Activated T-helper 17 cell treated with anti-CD3 and anti-CD28 coated beads, Interleukin-2, amount 50 U/mL, for 72 hours (primary cell): ENCODE results near the gene SFXN1. TPM values are rescaled to one million over a fixed set of nuclear protein-coding genes. Genes with fewer than 3 reads are reported as not detected.
"Not testable (repeated sequence)": the region's sequence is repeated elsewhere in the genome, so short reads cannot be mapped to it uniquely, and the experiment has no call there.

ENCODE experiments used
- ATAC-seq: fragments of 150-1000 bp; cut with Tn5 transposase; replicated peaks from 2 replicates; pipeline ENCODE4 v1.10.0; 2021; ENCODE audit warnings: mild to moderate bottlenecking, moderate library complexity
- H3K27ac Mint-ChIP-seq: one replicate; pipeline ENCODE4 v1.8.0; 2022; ENCODE audit warnings: mixed read lengths
- H3K27me3 Mint-ChIP-seq: one replicate; pipeline ENCODE4 v1.8.0; 2022; ENCODE audit warnings: mixed read lengths
- H3K36me3 Mint-ChIP-seq: one replicate; pipeline ENCODE4 v1.8.0; 2022; ENCODE audit warnings: low read depth, mild to moderate bottlenecking, mixed read lengths
- H3K4me1 Mint-ChIP-seq: one replicate; pipeline ENCODE4 v1.8.0; 2022; ENCODE audit warnings: mixed read lengths
- H3K4me3 Mint-ChIP-seq: one replicate; pipeline ENCODE4 v1.8.0; 2022; ENCODE audit warnings: mild to moderate bottlenecking, mixed read lengths
- H3K9me3 Mint-ChIP-seq: one replicate; pipeline ENCODE4 v1.8.0; 2022; ENCODE audit warnings: mixed read lengths
- total RNA-seq, 2 donors: library from RNA; stranded (reverse); gene quantifications; one replicate each; pipeline ENCODE4 v1.2.3, GENCODE V29; 2022

Gene SFXN1
- total RNA-seq: 100 to 1,000 TPM; 225 to 256 TPM

DNA sequence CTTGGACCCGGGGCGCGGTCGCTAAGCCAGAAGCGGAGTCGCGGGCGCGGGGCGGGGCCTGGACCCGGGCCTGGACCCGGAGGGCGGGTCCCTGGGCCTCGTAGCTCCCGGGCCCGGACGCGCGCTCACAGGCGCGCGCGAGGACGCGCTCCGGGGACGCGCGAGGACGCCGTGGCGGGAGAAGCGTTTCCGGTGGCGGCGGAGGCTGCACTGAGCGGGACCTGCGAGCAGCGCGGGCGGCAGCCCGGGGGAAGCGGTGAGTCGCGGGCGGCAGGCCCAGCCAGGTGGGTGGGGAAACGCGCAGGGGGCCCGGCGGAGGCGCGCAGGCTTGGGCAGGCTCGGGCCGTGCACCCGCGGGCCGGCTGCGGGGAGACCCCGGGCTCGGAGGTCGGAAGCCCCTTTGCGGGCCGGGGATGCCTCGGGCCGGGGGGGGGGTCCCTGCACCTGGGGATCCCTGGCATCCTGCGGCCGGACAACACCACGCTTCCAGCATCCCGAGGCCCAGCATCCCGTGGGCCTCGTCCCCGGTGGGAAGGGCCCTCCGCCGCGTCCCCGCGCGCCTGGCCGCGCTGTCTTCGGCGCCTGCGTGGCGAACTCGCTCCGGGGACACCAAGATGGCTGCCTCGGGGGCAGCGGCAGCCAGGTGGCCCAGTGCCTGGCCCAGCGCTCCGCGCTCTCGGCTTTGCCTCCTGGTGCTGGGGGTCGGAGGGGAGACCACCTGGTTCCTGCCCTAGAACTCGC, at the start of gene SFXN1:
SFXN1 (plus strand) TSS at position 177 of the 741 bp plus-strand sequence. CDS start 13,544 bp downstream, outside the sequence.
- Mint-ChIP-seq H3K27me3 (peaks cover 7% of the 10 kb centered on the region), H3K36me3 (peaks cover 48% of the 10 kb centered on the region), H3K9me3 (no peaks in the 10 kb centered on the region), H3K4me3 (peak within 1 kb of the TSS; percentile 92), H3K4me1 (peaks cover 43% of the 10 kb centered on the region), H3K27ac (peak within 1 kb of the TSS; percentile 93)
- ATAC-seq: peak; percentile 84

- Mint-ChIP-seq H3K4me3 (no peak overlapping the region), H3K36me3 (no peaks in the 10 kb centered on the region), H3K4me1 (no peaks in the 10 kb centered on the region), H3K9me3 (no peaks in the 10 kb centered on the region), H3K27ac (no peak overlapping the region), H3K27me3 (peaks cover 19% of the 10 kb centered on the region)
- ATAC-seq: no peak
These were observed 43.6 kb upstream of the SFXN1 start for GRCh38 chr5:175434800-175435199.

GRCh38 chr5:175436359-175436758, 42.0 kb upstream of the SFXN1 start:
- Mint-ChIP-seq H3K4me3 (no peak overlapping the region), H3K27me3 (peaks cover 31% of the 10 kb centered on the region), H3K36me3 (no peaks in the 10 kb centered on the region), H3K27ac (no peak overlapping the region), H3K9me3 (no peaks in the 10 kb centered on the region), H3K4me1 (no peaks in the 10 kb centered on the region)
- ATAC-seq: no peak

GRCh38 chr5:175438234-175438857, 40.0 kb upstream of the SFXN1 start:
- Mint-ChIP-seq H3K36me3 (no peaks in the 10 kb centered on the region), H3K27me3 (peaks cover 45% of the 10 kb centered on the region), H3K4me3 (no peak overlapping the region), H3K4me1 (no peaks in the 10 kb centered on the region), H3K27ac (no peak overlapping the region), H3K9me3 (no peaks in the 10 kb centered on the region)
- no peak for ATAC-seq

GRCh38 chr5:175443514-175444059, 34.8 kb upstream of the SFXN1 start:
- Mint-ChIP-seq H3K27ac (no peak overlapping the region), H3K36me3 (no peaks in the 10 kb centered on the region), H3K4me1 (no peaks in the 10 kb centered on the region), H3K4me3 (peak overlapping the region; percentile 14), H3K27me3 (peaks cover 49% of the 10 kb centered on the region), H3K9me3 (no peaks in the 10 kb centered on the region)
- no peak for ATAC-seq

- no peaks in the 10 kb centered on the region for H3K36me3 Mint-ChIP-seq
- ATAC-seq: peak; percentile 86
- peak within 1 kb of the TSS; percentile 52 for H3K4me3 Mint-ChIP-seq
- peaks cover 49% of the 10 kb centered on the region for H3K27me3 Mint-ChIP-seq
- no peaks in the 10 kb centered on the region for H3K9me3 Mint-ChIP-seq
- no peaks in the 10 kb centered on the region for H3K4me1 Mint-ChIP-seq
- no peak within 1 kb of the TSS for H3K27ac Mint-ChIP-seq
These were observed 34.1 kb upstream of the SFXN1 start, which contains the start of gene DRD1 for GRCh38 chr5:175444060-175444904. Gene DRD1 (minus strand): TSS chr5:175444182. CDS start chr5:175443099, 1,083 bp downstream.

DNA sequence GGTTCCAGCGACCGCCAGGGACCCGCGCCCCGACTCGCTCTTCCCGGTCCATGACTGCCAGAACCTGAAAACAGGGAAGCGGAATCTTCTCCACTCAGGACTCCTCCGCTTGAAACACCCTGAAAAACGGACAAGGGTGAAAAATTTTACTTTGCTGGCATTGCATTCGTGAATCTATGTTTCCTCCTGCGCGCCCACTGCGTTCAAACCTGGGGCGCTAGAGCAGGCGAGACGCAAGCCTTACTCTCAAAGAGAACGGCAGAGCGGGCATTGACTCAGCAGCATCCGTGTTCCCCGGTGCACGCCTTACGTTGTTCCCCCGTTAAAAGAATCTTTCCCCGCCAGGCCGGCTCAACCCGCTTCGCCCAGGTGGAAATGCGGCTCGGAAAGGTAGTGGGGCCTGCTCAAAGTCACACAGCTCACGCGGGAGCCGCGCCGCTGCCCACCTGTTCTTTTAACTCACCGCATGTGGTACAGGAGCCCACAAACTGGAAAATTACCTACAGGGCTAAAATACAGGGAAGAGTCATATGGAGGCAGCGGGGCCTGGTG, 33.4 kb upstream of the SFXN1 start:
- ATAC-seq: no peak
- H3K4me3 Mint-ChIP-seq: peak overlapping the region; percentile 52

GRCh38 chr5:175446378-175446777, 32.0 kb upstream of the SFXN1 start:
- H3K9me3 Mint-ChIP-seq, H3K27ac Mint-ChIP-seq, H3K4me3 Mint-ChIP-seq, H3K36me3 Mint-ChIP-seq, H3K4me1 Mint-ChIP-seq, ATAC-seq: not testable (repeated sequence)
- H3K27me3 Mint-ChIP-seq: peaks cover 50% of the 10 kb centered on the region

More for the DNA sequence above, 33.4 kb upstream of the SFXN1 start:
- Mint-ChIP-seq H3K36me3 (no peaks in the 10 kb centered on the region), H3K27ac (no peak overlapping the region), H3K4me1 (no peaks in the 10 kb centered on the region), H3K9me3 (no peaks in the 10 kb centered on the region), H3K27me3 (peaks cover 48% of the 10 kb centered on the region)

DNA sequence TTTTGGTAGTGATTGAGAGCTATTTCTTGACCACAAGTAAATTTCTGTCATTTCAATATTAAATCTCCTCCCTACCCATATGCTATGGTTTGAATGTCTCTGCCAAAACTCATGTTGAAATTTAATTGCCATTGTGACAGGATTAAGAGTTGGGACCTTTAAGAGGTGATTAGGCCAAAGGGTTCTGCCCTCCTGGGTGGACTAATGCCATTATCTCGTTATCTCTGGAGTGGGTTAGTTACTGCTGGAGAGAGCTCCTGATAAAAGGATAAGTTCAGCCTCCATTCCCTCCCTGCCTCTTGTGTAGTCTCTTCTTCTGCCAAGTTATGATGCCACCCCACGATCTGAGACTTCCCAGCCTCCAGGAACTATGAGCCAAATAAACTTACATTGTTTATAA, 30.8 kb upstream of the SFXN1 start:
- no peak overlapping the region for H3K4me3 Mint-ChIP-seq
- H3K27me3 Mint-ChIP-seq: peaks cover 42% of the 10 kb centered on the region
- H3K4me1 Mint-ChIP-seq: no peaks in the 10 kb centered on the region
- H3K27ac Mint-ChIP-seq: no peak overlapping the region
- no peak for ATAC-seq
- H3K36me3 Mint-ChIP-seq: no peaks in the 10 kb centered on the region
- H3K9me3 Mint-ChIP-seq: no peaks in the 10 kb centered on the region

DNA sequence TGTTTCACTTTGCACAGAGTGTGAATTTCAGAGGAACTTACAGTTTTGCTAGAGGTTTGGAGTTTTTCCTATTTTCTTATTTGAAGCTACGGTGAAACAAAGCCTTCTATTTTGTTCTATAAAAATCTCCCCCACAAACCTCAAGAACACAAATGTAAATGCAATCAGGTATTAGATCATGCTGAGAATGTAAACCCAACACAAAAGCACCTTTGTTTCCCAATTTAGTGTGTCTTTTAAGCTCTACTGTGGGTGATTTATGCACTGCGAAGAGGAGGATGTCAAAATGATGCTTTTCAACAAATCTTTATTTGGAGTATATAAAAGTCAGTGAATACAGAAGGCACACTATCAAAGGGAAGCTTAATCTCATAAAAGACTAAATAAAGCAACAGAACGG, 30.1 kb upstream of the SFXN1 start:
- H3K27ac Mint-ChIP-seq: no peak overlapping the region
- H3K4me3 Mint-ChIP-seq: no peak overlapping the region
- peaks cover 43% of the 10 kb centered on the region for H3K27me3 Mint-ChIP-seq
- no peak for ATAC-seq
- no peaks in the 10 kb centered on the region for H3K4me1 Mint-ChIP-seq
- no peaks in the 10 kb centered on the region for H3K9me3 Mint-ChIP-seq
- no peaks in the 10 kb centered on the region for H3K36me3 Mint-ChIP-seq

- no peaks in the 10 kb centered on the region for H3K36me3 Mint-ChIP-seq
- H3K27ac Mint-ChIP-seq: no peak overlapping the region
- no peaks in the 10 kb centered on the region for H3K9me3 Mint-ChIP-seq
- H3K4me1 Mint-ChIP-seq: no peaks in the 10 kb centered on the region
- H3K27me3 Mint-ChIP-seq: peaks cover 52% of the 10 kb centered on the region
- no peak overlapping the region for H3K4me3 Mint-ChIP-seq
- no peak for ATAC-seq
These were observed 26.2 kb upstream of the SFXN1 start for GRCh38 chr5:175452166-175452565.

- H3K9me3 Mint-ChIP-seq, ATAC-seq, H3K4me3 Mint-ChIP-seq, H3K4me1 Mint-ChIP-seq, H3K27ac Mint-ChIP-seq, H3K36me3 Mint-ChIP-seq: not testable (repeated sequence)
- peaks cover 44% of the 10 kb centered on the region for H3K27me3 Mint-ChIP-seq
These were observed 24.0 kb upstream of the SFXN1 start for GRCh38 chr5:175454338-175454737.

DNA sequence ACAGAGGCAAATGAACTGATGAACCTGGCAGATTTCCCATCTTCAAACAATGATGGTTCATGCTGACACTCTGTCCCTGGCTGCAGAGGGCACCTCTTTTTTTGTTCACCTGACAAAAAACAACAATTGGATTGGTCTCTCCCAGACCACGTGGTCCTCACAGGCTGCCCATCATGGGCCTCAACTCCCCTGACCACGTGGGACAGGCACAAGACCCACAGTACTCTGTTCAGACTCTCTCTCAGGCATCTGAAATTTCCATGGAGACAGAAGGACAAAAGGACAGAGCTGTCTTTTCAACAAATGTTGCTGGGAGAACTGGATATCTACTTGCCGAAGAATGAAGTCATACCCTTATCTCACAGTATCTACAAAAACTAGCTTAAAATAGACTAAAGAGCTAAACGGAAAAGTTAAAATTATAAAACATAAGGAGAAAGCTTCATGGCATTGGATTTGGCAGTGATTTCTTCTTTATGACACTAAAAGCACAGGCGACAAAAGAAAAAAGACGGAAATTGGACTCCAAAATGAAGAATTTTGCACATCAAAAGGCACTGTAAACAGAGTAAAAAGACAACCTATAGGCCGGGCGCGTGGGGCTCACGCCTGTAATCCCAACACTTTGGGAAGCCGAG, 22.1 kb upstream of the SFXN1 start:
- Mint-ChIP-seq H3K27ac (no peak overlapping the region), H3K9me3 (no peaks in the 10 kb centered on the region), H3K27me3 (peaks cover 33% of the 10 kb centered on the region), H3K4me1 (no peaks in the 10 kb centered on the region), H3K4me3 (no peak overlapping the region), H3K36me3 (no peaks in the 10 kb centered on the region)
- ATAC-seq: no peak

- H3K9me3 Mint-ChIP-seq: no peaks in the 10 kb centered on the region
- H3K4me3 Mint-ChIP-seq: no peak overlapping the region
- no peak overlapping the region for H3K27ac Mint-ChIP-seq
- peaks cover 28% of the 10 kb centered on the region for H3K27me3 Mint-ChIP-seq
- ATAC-seq: peak; percentile 88
- no peaks in the 10 kb centered on the region for H3K4me1 Mint-ChIP-seq
- no peaks in the 10 kb centered on the region for H3K36me3 Mint-ChIP-seq
These were observed 20.9 kb upstream of the SFXN1 start for GRCh38 chr5:175457466-175457865.
